Liver (tissue), 9 donors: ENCODE results near the gene NOP10. TPM values are rescaled to one million over a fixed set of nuclear protein-coding genes. Genes with fewer than 3 reads are reported as not detected.

Source experiments
- DNase-seq: peaks from one replicate; pipeline ENCODE4 v3.0.0-alpha.2; 2017; ENCODE audit warnings: low spot score
- H3K27ac ChIP-seq, 2 donors: one replicate each; pipeline ENCODE4 v1.7.0; 2013; ENCODE audit warnings: inconsistent platforms in 2 of 2, low read length in 2 of 2, control low read depth in 1 of 2, low read depth in 1 of 2, mild to moderate bottlenecking in 1 of 2
- H3K27me3 ChIP-seq, 4 donors: one replicate each; pipeline versions ENCODE4 v1.6.1 to v1.7.0; 2013; ENCODE audit warnings: low read length in 3 of 4, inconsistent platforms in 1 of 4, mild to moderate bottlenecking in 1 of 4, moderate library complexity in 1 of 4; ENCODE audit not compliant: control insufficient read depth in 4 of 4, insufficient read depth in 4 of 4
- H3K36me3 ChIP-seq, 4 donors: one replicate each; pipeline versions ENCODE4 v1.6.1 to v1.7.0; 2013; ENCODE audit warnings: low read length in 3 of 4, mild to moderate bottlenecking in 3 of 4, low read depth in 1 of 4, moderate library complexity in 1 of 4; ENCODE audit not compliant: control insufficient read depth in 4 of 4, insufficient read depth in 3 of 4
- H3K4me1 ChIP-seq, 4 donors: one replicate each; pipeline versions ENCODE4 v1.6.1 to v1.7.0; 2013; ENCODE audit warnings: low read length in 3 of 4, mild to moderate bottlenecking in 3 of 4, moderate library complexity in 1 of 4; ENCODE audit not compliant: control insufficient read depth in 4 of 4, insufficient read depth in 4 of 4
- H3K4me3 ChIP-seq, 3 donors: one replicate each; pipeline versions ENCODE4 v1.6.1 to v1.7.0; 2013; ENCODE audit warnings: low read length in 3 of 3, control low read depth in 1 of 3, low read depth in 1 of 3, mild to moderate bottlenecking in 1 of 3
- H3K9ac ChIP-seq, 2 donors: one replicate each; pipeline ENCODE4 v1.7.0; 2013; ENCODE audit warnings: low read length in 2 of 2, mild to moderate bottlenecking in 2 of 2, moderate library complexity in 2 of 2, control low read depth in 1 of 2, low read depth in 1 of 2
- H3K9me3 ChIP-seq, 4 donors: one replicate each; pipeline versions ENCODE4 v1.6.1 to v1.7.0; 2013; ENCODE audit warnings: low read length in 3 of 4; ENCODE audit not compliant: control insufficient read depth in 4 of 4
- ATF3 ChIP-seq: IDR thresholded peaks from 2 replicates; pipeline ENCODE4 v1.6.1; 2016; ENCODE audit warnings: antibody characterized with exemption
- CTCF ChIP-seq: fragments of 150-350 bp; IDR thresholded peaks from 2 replicates; pipeline ENCODE4 v1.5.1; 2017; ENCODE audit warnings: improper control_type of control experiment, low read depth, low read length; ENCODE audit not compliant: missing input control
- EGR1 ChIP-seq, 2 donors: IDR thresholded peaks; 2 replicates each; pipeline ENCODE4 v1.6.1; 2016 to 2018; ENCODE audit warnings: antibody characterized with exemption in 2 of 2, low read depth in 2 of 2
- FOXA1 ChIP-seq: IDR thresholded peaks from 2 replicates; pipeline ENCODE4 v1.6.1; 2016; ENCODE audit warnings: antibody characterized with exemption
- FOXA2 ChIP-seq: IDR thresholded peaks from 2 replicates; pipeline ENCODE4 v1.6.1; 2016; ENCODE audit warnings: antibody characterized with exemption
- GABPA ChIP-seq, 2 donors: IDR thresholded peaks in 1 of 2; conservative IDR thresholded peaks in 1 of 2; 2 replicates each; pipeline ENCODE4 v1.6.1; 2016; ENCODE audit warnings: antibody characterized with exemption in 2 of 2, mild to moderate bottlenecking in 1 of 2, moderate library complexity in 1 of 2
- HNF4G ChIP-seq: IDR thresholded peaks from 2 replicates; pipeline ENCODE4 v1.6.1; 2016; ENCODE audit warnings: antibody characterized with exemption
- JUND ChIP-seq, 2 donors: IDR thresholded peaks; 2 replicates each; pipeline ENCODE4 v1.6.1; 2016; ENCODE audit warnings: antibody characterized with exemption in 2 of 2
- MAX ChIP-seq: IDR thresholded peaks from 2 replicates; pipeline ENCODE4 v1.6.1; 2016; ENCODE audit warnings: antibody characterized with exemption
- NR2F2 ChIP-seq: IDR thresholded peaks from 2 replicates; pipeline ENCODE4 v1.6.1; 2016; ENCODE audit warnings: antibody characterized with exemption
- RAD21 ChIP-seq, 2 donors: IDR thresholded peaks; 2 replicates each; pipeline ENCODE4 v1.6.1; 2016; ENCODE audit warnings: antibody characterized with exemption in 2 of 2, mild to moderate bottlenecking in 2 of 2
- REST ChIP-seq: IDR thresholded peaks from 2 replicates; pipeline ENCODE4 v1.6.1; 2016; ENCODE audit warnings: antibody characterized with exemption, mild to moderate bottlenecking
- RXRA ChIP-seq, 2 donors: IDR thresholded peaks; 2 replicates each; pipeline ENCODE4 v1.6.1; 2017 to 2018; ENCODE audit warnings: antibody characterized with exemption in 2 of 2, mild to moderate bottlenecking in 1 of 2
- TAF1 ChIP-seq: conservative IDR thresholded peaks from 2 replicates; pipeline ENCODE4 v1.6.1; 2016; ENCODE audit warnings: antibody characterized with exemption, mild to moderate bottlenecking
- YY1 ChIP-seq: IDR thresholded peaks from 2 replicates; pipeline ENCODE4 v1.6.1; 2016; ENCODE audit warnings: antibody characterized with exemption, mild to moderate bottlenecking
- ZBTB33 ChIP-seq: IDR thresholded peaks from 2 replicates; pipeline ENCODE4 v1.6.1; 2016; ENCODE audit warnings: antibody characterized with exemption
- WGBS: extraction: QIAGEN DNeasy Blood & Tissue Kit; methylation state at CpG from one replicate; pipeline ENCODE4 v1.1.7; 2013; 5-methylcytosine and 5-hydroxymethylcytosine counted together
- polyA plus RNA-seq, 2 donors: library from polyadenylated mRNA; stranded (reverse) in 1 of 2; unstranded in 1 of 2; fragments of 200-250 nt in 1 of 2; fragments of >200 nt in 1 of 2; fragmentation: Nextera tagmentation in 1 of 2; extraction: Ambion mirVana in 1 of 2; gene quantifications; one replicate each; pipeline versions ENCODE4 v1.2.1 to v1.2.3, GENCODE V29; 2013 to 2015
- total RNA-seq, 2 donors: library from RNA; depleted of rRNA; stranded (reverse); fragments of >200 nt; gene quantifications; one replicate each; pipeline ENCODE4 v1.2.3, GENCODE V29; 2014
- donor health status: healthy.
- donor health status: healthy.
- donor health status: healthy.
- donor health status: healthy.
- donor health status: healthy.

The NOP10 gene
- total and polyA plus RNA-seq, 4 donors: 104 to 223 (median 125) TPM

- no peaks in the 10 kb centered on the region for H3K9me3 ChIP-seq
- no peaks in the 10 kb centered on the region for H3K27me3 ChIP-seq
- peaks cover 0 to 2% (median 0%) of the 10 kb centered on the region in 4 donors for H3K36me3 ChIP-seq
- DNase-seq: no peak
- no peaks in the 10 kb centered on the region for H3K4me1 ChIP-seq
- H3K4me3 ChIP-seq: no peak overlapping the region
- WGBS: 93% methylated on average over 1 of the region's 1 CpG
- H3K9ac ChIP-seq: no peak overlapping the region
- no peak overlapping the region for H3K27ac ChIP-seq
- TF ChIP-seq FOXA1 (no peak), HNF4G (no peak), ZBTB33 (no peak), NR2F2 (no peak), JUND (IDR thresholded peaks at IDR 0.05) (no peak), EGR1 (IDR thresholded peaks at IDR 0.05; ENCODE audit: low read depth in 2 of 2) (no peak), REST (no peak), TAF1 (no peak), RXRA (IDR thresholded peaks at IDR 0.05) (no peak), GABPA (IDR thresholded peaks at IDR 0.05 in 1 of 2, conservative IDR thresholded peaks at IDR 0.05 in 1 of 2) (no peak), YY1 (no peak), MAX (no peak), ATF3 (no peak), RAD21 (IDR thresholded peaks at IDR 0.05) (no peak), CTCF (no peak)
Observed at GRCh38 chr15:34360298-34360697, 17.4 kb upstream of the NOP10 start.

- WGBS: 84% methylated on average over 3 of the region's 3 CpGs
- peaks cover 0 to 2% (median 0%) of the 10 kb centered on the region in 4 donors for H3K36me3 ChIP-seq
Observed at GRCh38 chr15:34359416-34359815, 16.5 kb upstream of the NOP10 start.

More at GRCh38 chr15:34359416-34359815, 16.5 kb upstream of the NOP10 start:
- Histone ChIP-seq H3K27ac (no peak overlapping the region), H3K27me3 (no peaks in the 10 kb centered on the region), H3K9me3 (no peaks in the 10 kb centered on the region), H3K4me1 (no peaks in the 10 kb centered on the region), H3K4me3 (no peak overlapping the region), H3K9ac (no peak overlapping the region)
- no peak for DNase-seq
- TF ChIP-seq CTCF (no peak), YY1 (no peak), GABPA (IDR thresholded peaks at IDR 0.05 in 1 of 2, conservative IDR thresholded peaks at IDR 0.05 in 1 of 2) (no peak), FOXA1 (no peak), FOXA2 (no peak), RAD21 (IDR thresholded peaks at IDR 0.05) (no peak), MAX (no peak), RXRA (IDR thresholded peaks at IDR 0.05) (no peak), ATF3 (no peak), HNF4G (no peak), JUND (IDR thresholded peaks at IDR 0.05) (no peak)
